Measurements from ENCODE around the gene JAK1.

The JAK1 gene

DNA sequence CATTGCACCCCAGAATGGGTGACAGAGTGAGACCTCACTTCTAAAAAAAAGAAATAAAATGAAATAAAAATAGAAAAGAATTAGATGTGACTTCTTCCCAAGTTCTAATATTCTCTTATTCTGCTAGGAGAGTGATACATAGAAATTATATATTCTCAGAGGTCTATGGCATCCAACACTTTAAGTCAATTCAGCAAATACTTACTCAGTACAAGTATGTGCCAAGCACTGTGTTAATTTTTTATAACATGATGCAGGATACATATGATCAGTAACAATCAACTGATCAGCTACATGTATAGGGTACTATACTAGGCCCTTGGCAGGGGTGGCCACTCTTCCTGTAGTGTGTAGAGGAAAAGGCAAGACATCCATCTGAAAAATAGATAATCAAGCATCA, 13.0 kb upstream of the JAK1 start:
- no peak for DNase-seq

DNA sequence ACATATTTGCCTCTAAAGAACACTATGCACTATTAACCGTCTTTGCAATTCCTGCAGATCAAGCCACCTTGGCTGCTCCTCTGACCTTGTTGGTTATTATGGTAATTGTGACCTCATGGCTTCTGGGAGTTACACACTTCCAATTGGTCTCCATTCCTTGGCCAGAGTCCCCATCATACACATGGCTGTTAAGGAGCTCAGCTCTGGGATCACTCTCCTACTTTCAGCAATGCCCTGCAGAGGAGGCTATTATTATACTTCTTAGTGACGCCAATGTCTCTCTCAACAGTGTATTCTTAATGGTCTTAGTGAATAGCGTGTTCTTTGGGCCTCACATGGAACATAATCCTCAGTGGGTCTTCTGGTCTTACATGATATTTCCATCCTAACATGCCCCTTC, 10.0 kb upstream of the JAK1 start:
- no peak for DNase-seq

DNA sequence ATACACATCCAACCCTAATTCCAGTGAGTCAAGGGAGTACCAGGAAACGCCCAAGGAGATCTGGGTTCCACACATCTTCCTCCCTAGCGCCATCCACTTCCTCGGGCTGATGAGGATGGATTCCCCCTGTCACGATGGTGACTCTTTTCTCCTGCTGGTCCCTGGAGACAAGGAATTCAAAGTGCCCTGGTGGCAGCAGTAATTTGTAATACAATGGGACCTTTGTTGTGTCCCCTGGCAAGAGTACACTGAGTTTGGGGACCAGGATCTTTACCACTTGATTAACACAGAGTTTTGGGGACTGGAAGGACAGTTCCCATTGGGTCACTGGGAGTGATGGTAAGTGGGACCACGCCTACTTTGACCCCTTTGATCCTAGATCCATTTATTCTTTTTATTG, 9.4 kb upstream of the JAK1 start:
- DNase-seq, result no peak

DNA sequence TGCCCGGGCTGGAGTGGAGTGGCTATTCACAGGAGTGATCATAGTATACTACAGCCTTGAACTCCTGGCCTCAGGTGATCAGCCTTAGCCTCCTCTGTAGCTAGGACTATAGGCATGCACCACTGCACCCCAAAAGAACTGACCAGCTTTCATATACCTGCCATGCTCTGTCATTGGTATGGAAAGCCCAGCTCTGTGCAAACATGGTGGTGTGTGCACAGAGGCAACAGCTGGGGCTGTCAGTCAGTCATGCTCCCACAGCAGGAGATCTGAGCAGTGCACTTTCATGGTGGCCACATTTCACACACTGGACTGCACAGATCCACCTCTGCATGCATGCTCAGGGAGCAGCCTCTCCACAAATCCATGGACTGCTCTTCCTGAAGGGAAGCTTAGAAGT, 8.8 kb upstream of the JAK1 start:
- no peak for DNase-seq

DNA sequence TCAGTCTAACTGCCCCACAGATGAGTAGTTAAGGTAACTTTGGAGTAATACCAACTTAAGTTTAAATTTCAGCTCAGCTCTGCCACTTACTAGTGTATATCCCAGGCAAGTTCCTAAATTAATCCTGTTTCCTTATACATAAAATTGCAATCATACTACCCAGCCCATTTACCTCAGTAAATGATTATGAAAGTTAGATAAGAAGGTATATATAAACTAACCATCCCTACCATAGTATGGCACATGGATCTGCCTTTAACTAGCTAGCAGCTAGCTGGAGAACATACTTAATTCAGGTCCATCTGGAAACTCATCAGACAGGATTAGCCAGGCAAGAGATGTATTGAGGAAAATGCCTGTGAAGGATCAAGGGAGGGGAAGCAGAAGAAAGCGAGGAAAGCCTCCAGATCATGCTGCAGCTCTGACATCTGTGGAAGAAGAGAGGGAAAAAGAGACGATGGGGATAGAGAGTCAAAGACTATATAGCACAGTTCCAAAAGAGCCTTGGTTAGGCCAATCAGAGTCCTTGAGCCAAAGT, 8.0 kb upstream of the JAK1 start:
- DNase-seq, result no peak

DNA sequence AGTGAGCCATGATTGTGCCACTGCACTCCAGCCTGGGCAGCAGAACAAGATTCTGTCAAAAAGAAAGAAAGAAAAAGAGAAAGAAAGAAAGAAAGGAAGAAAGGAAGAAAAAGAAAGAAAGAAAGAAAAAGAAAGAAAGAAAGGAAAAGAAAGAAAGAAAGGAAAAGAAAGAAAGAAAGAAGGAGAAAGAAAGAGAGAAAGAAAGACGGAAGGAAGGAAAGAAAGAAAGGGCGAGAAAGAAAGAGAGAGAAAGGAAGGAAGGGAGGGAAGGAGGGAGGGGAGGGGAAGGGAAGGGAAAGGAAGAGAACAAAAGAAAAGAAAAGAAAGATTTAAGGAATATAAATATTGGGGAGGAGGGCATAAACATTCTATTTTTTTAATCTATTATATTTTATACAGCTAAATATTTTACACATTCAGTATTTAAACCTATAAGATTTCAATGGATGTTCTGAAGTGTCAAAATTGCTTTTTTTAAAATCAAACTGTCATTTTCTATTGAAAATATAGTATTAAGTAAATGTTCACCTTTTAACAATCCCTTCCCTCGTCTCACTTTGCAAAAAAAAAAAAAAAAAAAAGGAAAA, 6.8 kb upstream of the JAK1 start:
- DNase-seq, result no peak

DNA sequence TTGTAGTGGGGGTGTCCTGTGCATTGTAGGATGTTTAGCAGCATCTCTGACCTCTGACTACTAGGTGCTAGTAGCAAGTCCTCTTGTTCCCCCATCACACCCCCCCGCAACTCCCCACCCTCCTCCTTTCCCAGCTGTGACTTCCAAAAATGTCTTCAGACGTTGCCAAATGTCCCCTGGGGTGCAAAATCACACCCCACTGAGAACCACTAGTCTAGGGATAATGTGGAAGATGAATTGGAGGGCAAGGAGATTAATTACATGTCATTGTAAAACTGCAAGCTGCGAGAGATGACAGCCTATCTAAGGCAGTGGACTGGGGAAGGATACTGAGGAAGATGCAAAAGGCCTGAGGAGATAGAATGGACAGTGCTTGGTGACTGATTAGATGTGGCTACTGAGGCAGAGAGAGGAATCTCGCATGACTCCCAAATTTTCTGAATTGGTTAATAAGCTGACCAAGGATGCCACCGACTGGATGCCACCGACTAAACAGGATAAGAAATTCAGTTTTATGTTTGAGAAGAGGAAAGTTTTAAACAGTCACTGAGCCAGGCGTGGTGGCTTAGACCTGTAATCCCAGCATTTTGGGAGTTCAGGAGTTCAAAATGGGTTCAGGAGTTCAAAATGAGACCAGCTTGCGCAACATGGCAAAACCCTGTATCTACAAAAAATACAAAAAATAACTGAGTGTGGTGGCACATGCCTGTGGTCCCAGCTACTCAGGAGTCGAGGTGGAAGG, 3.1 kb upstream of the JAK1 start:
- no peak for DNase-seq

DNA sequence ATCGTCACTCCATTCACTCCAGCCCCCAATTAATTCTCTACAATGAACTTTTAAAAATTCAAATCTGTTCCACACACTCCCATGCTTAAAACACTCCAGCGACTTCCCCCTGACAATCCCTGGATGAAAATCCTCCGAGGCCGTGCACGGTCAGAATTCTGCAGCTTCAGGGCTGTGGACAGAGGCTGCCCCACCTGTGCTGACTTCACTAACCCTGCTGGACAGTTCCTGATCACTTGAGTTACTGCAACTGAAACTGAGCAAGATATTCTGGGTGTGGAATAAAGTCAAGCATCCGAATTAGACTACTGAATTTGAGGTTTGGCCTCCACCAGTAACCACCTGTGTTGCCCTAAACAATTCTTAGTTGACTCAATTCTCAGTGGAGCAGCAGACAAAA, 1.0 kb upstream of the JAK1 start:
- DNase-seq, result no peak

DNA sequence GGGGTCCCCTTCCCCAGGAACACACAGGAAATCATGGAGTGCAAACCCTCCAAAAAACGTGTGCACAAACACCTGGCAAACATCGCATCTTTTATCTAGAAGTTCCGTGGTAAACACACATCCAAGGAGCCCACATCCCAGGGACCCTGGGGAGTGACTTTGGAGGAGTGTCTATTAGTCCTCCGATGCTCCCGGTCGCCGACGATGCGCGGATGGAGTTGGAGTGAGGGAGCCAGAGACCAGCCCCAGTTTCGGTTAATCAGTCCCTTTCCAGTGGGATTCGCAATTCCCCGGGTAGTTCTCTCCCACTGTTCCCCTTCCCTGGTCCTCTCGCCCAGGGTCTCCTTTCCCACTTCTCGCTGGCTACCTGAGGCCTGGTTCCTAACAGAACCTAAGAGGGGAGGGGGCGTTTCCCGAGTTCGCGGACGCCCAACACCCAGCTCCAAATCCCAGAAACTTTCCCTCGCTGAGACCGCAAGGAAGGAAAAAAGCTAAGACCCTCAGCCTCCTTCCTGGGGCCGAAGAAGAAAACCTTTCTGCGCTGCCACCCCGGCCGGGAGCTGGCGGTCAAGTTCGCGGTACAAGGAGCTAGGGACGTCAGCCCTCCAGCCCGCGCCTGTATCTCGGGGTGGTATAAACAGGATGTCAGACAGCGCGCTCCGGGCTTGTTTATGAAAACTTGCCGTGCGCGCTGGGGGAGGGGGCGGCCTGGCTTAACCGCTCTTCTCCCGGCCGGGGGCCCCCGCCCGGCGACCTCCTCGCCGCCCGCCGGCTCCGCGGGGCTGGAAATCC, 787 bp downstream of the JAK1 start:
- DNase-seq, result peak; percentile 27

DNA sequence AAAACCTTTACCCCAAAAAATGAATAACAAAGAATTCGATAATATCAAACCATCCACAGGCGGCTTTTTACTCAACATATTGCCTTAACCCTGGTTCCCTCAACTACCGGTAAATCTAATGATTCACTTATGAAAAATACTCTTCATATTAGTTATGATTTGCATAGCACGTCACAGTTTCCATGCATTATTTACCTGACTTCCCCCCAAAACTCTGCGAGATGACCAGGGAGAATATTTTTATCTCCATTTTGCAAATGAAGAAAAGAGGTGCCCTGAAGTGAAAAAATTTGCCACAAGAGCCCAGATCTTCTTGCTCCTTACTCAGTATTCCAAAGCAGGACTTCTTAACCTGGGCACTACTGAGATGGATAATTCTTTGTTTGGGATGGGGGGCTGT, 2.9 kb downstream of the JAK1 start:
- no peak for DNase-seq

DNA sequence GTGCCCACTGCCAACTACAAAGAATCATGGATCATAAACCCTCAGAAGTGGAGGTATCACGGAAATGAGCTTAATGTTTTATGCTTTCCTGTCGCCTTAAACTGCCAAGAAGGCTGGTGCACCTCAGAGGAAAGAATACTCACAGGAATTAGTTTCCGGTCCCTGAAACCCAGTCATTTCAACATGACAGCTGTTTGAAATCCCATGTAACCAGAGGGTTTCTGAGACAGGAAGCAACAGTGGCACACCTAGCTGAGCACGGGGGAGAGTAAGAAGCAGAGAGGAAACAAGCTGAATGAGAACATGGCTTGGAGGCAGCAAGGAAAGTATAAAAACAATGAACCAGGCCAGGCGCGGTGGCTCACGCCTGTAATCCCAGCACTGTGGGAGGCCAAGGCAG, 3.9 kb downstream of the JAK1 start:
- DNase-seq, result no peak

DNA sequence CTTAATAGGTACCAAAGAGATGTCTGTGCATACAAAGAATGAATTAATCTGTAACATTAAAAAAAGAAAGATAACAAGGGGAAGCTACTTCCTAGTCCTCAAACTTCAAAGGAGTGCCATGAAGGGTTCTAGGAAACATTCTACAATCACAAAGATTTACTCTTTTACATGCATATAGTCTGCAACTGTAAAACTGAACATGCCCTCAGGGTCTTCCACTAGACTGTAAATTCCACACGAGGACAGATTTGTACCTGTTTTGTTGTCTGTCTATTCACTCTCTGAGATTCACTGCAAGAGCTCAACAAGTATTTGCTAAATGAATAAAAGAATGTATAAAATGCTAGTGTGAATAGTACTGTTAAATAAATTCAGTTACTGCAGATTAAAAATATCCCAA, 4.4 kb downstream of the JAK1 start:
- no peak for DNase-seq

DNA sequence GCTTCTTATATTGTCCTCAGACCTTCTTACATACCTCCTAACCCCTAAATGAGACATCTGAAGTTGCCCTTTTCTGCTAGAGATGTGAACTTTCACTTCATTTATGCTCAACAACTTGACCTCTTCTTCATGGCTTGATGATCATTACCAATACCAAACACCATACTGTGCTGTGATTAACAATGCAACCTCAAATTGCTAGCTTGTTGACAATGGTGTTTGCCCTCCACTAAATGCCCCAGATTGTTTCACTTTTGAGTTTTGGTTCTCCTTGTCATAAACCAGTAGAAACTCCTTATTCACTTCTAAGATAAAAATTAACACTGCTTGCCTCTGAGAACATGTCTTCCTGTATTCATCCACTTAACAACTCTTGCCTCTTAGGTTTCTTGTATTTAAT, 5.6 kb downstream of the JAK1 start:
- DNase-seq, result no peak

DNA sequence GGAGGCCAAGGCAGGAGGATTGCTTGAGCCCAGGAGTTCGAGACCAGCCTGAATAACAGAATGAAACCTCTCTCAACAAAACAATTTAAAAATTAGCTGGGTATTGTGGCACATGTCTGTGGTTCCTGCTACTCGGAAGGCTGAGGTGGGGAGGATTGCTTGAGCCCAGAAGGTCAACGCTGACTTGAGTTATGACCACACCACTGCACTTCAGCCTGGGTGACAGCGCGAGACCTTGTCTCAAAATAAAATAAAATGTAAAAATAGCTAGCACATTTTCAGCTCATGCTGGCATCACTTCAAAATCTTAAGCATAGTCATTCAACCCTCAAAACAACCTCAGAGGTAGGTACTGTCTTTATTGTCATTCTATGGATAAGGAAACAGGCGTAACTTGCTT, 6.4 kb downstream of the JAK1 start:
- no peak for DNase-seq

DNA sequence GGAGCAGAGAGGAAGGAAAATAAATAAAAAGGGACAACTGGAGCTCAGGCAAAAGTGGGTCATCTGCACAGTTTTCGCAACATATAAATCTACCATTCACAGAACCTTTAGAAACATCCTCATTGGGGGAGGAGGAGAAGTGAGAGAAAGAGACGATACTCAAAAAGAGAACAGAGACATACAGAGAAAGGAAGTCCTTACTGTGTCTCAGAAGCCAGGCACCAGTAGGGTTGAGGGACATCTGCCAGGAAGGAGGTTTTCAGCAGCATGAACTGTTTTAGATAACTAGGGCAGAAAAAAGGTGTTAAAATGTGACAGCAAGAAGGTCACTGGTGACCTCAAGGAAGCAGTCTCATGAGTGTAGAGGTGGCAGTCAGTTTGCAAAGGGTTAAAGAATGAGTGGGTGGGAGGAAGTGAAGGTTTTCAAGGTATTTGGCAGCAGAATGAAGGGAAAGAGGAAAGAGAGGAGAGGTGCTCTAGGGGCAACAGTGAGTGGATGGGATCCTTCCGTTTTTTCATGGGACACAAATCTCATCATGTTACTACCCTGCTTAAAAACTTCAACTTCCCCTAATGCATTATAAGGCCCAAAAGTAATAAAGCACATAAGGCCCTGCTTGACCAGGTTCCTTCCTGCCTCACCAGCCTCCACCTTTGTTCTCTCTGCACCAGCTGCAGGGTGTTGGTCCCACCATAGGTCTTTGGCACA, 9.5 kb downstream of the JAK1 start:
- no peak for DNase-seq

DNA sequence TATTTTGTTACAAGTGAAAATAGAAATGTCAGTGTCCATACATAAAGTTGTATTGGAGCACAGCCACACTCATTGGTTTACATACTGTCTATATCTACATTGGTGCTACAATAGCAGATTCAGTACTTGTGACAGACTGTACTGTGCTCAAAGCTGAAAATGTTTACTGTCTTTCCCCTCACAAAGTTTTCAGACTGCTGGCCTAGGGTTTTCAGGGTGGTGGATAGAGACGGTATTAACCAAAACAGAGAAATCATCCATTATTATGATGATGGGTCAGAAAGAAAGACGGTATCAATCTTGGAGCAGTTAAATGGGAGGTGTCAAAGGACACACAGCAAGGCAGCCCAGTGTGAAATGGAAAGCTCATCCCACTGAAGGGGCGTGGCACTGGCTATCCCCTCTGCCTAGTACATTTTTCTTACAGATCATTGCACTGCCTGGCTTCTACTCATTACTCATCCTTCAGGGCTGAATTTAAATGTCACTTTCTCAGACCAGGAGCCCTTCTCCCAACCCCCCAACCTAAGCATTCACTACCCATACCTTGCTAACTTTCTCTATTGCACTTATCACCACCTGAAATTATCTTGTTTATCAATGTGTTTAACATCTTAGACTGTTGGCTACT, 10.2 kb downstream of the JAK1 start:
- no peak for DNase-seq

DNA sequence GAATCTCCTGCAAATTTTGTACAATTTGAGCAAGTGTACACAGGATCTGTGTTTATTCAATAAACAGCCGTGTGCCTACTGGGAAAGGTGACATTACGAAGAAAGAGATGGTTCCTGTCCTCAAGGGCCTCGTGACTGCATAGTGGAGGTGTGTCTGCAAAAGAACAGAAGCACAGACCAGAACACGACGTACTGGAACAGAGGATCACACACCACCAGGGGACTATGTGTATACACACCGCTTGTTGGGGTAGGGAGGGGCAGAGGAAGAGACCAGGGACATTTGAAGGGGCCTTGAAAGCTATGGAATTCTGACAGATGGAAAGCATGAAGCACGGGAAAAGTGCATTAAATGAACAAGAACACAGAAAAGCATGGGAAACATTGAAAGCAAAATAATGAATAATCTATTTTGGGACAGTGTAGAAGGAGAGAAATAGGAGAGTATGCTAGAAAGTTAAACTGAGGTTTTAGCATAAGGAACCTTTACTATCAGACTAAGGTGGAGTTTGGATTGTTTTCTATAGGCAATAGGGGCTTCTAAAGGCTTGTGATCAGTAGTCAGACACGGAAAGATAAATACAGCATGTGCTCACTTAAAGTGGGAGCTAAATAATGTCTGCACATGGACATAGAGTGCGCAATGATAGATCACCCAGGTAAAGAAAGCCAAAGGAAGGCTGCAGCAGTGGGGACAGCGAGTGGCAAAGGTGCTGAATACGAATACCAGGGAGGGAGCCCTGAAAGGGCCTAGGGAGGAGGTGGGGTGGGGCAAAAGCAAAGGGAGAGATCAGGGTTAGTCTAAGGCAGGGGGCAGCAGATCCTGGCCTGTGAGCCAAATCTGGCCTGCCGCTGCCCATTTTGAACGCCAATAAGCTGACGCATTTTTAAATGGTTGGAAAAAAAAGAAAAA, 11.0 kb downstream of the JAK1 start:
- DNase-seq, result no peak

DNA sequence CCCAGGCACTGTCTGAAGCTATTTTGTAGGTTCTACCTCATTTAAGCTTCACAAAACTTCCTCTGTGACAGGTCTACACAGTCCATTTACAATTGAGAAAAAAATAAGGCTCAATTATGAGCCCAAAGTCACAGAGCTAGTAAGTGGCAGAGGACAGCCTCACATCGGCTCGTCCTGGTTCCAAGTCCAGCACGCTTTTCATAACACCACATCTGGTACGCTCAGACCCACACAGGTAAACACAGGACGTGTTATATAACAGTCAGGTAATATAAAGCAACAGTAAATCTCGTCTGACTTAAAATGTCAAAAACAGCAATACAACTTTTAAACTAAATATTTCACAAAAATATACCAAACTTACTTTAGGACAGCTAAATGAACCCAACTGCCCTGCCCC, 13.1 kb downstream of the JAK1 start:
- no peak for DNase-seq

DNA sequence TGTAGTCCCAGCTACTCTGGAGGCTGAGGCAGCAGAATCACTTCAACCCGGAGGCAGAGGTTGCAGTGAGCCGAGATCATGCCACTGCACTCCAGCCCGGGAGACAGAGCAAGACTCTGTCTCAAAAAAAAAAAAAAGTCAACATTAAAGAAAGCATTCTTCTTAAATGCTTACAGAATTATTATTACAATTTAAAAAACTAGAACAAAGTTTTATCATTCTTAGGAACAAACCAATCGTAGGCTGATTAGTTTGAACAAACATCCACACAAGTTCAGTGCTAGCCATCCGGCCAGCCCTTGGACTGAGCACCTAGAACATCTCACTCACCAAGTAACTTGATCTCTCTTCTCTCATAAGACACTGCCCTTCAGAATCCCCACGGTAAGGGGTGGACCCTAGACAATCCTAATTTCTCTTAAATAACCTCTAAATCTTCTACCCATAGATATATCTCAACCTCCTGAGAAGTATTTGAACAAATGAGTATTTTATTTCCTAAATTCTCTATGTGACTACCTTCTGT, 16.0 kb downstream of the JAK1 start:
- no peak for DNase-seq

DNA sequence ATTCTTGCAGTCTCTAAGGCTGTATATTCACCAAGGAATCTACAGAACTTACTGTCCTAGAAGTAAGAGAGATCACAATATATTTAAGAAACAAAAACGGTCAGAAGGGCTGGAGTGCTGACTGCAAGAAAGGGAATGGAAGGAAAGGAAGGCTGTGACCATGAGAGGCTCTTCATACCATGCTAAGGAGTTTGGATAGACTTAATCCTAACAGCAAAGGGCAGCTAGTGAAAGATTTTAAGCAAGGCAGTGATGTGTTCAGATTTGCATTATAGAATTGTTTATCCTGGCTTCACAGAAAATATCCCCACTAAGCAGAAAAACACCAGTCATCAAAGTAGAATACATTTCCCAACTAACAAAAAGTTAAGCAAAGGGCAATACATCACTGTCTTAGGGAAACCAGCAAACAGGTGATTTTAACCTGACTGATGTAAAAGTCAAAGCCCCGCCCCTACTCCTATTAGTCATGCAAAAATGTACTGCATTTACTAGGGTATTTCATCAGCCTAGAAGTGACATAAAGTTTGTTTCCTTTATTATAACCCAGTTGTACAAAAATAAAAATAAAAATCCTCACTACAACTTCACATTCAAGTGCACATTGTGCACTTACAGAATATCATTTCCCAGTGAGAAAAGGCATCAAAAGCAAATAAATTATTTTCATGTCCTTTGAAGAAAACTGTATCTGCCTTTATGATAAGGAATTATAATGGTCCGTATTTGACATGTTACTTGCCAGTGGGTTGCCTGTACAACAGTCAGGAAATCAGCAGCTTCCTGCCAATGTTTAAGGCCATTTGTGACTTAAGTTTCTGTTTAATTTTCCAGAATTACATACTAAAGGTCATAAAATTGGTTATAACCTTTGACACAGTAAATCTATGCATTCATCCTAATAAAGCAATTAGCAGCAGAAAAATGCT, 17.2 kb downstream of the JAK1 start:
- no peak for DNase-seq

Data from NCI-H345 (cell line).